Epithelial cell of proximal tubule (primary cell): ENCODE results near the gene KCNK5. TPM values are rescaled to one million over a fixed set of nuclear protein-coding genes. Genes with fewer than 3 reads are reported as not detected.

Experiments used
- DNase-seq: peaks from one replicate; pipeline ENCODE4 v3.0.0-alpha.2; 2011; ENCODE audit warnings: low read depth
- H3K4me3 ChIP-seq: 2 replicates; pipeline ENCODE4 v1.5.1; 2011; ENCODE audit warnings: low read depth, mild to moderate bottlenecking, low read length
- CTCF ChIP-seq: conservative IDR thresholded peaks from 2 replicates; pipeline ENCODE4 v1.5.1; 2012; ENCODE audit warnings: low read depth, mild to moderate bottlenecking, low read length
- total RNA-seq: library from RNA; depleted of rRNA; stranded (reverse); fragments of >200 nt; gene quantifications from 2 replicates; pipeline ENCODE4 v1.2.3, GENCODE V29; 2015

Gene KCNK5
- total RNA-seq, 1 donor from 2014 or later, result 1.6 TPM

- no peak overlapping the region for H3K4me3 ChIP-seq
- no peak for DNase-seq
- TF ChIP-seq CTCF, result no peak
Measured at GRCh38 chr6:39260456-39260855, 31.2 kb upstream of the KCNK5 start.

- no peak overlapping the region for H3K4me3 ChIP-seq
- TF ChIP-seq CTCF, result no peak
- no peak for DNase-seq
Measured at GRCh38 chr6:39256294-39256940, 27.1 kb upstream of the KCNK5 start.

- TF ChIP-seq CTCF, result no peak
Measured at GRCh38 chr6:39254999-39255535, 25.8 kb upstream of the KCNK5 start.

GRCh38 chr6:39251406-39251805 lies 22.1 kb upstream of the KCNK5 start:
- DNase-seq, result no peak
- TF ChIP-seq CTCF, result no peak
- no peak overlapping the region for H3K4me3 ChIP-seq

More at GRCh38 chr6:39254999-39255535, 25.8 kb upstream of the KCNK5 start:
- H3K4me3 ChIP-seq, result no peak overlapping the region
- DNase-seq, result no peak

- H3K4me3 ChIP-seq, result no peak overlapping the region
- TF ChIP-seq CTCF, result no peak
- DNase-seq, result no peak
Measured at GRCh38 chr6:39250507-39250906, 21.2 kb upstream of the KCNK5 start.

GRCh38 chr6:39249278-39249677 lies 20.0 kb upstream of the KCNK5 start:
- no peak for DNase-seq
- no peak for TF ChIP-seq CTCF
- no peak overlapping the region for H3K4me3 ChIP-seq

- H3K4me3 ChIP-seq, result no peak overlapping the region
- no peak for TF ChIP-seq CTCF
- no peak for DNase-seq
Measured at GRCh38 chr6:39247667-39248194, 18.5 kb upstream of the KCNK5 start.
